Measurements from ENCODE around the gene SCN10A. TPM values are rescaled to one million over a fixed set of nuclear protein-coding genes. Genes with fewer than 3 reads are reported as not detected.

The SCN10A gene
- total and polyA plus RNA-seq, 3 donors from 2014 or later = 0.19 to 0.53 (median 0.24) TPM

- H3K27ac ChIP-seq = no peak overlapping the region
- H3K36me3 ChIP-seq (ENCODE audit: low read depth, missing control alignments) = no peaks in the 10 kb centered on the region
- H3K4me1 ChIP-seq = no peaks in the 10 kb centered on the region
- TF ChIP-seq POLR2A (IDR thresholded peaks at IDR 0.05) = no peak
- no peak for TF ChIP-seq CTCF (IDR thresholded peaks at IDR 0.05)
- no peaks in the 10 kb centered on the region for H3K27me3 ChIP-seq
- DNase-seq = no peak
- no peaks in the 10 kb centered on the region for H3K9me3 ChIP-seq
- intact Hi-C loops (cut with DNase I; ENCODE audit: low total_unique reads) = no loop called here
- 44 to 62% methylated on average over 3 to 4 of the region's 4 CpGs for WGBS, 2 donors
- no peak overlapping the region for H3K4me3 ChIP-seq
Observed at GRCh38 chr3:38837358-38837757, 21.3 kb upstream of the SCN10A start.

- Histone ChIP-seq H3K27me3 (no peaks in the 10 kb centered on the region), H3K27ac (no peak overlapping the region), H3K9me3 (no peaks in the 10 kb centered on the region), H3K36me3 (ENCODE audit: low read depth, missing control alignments) (no peaks in the 10 kb centered on the region), H3K4me1 (no peaks in the 10 kb centered on the region), H3K4me3 (no peak overlapping the region)
- no peak for DNase-seq
- intact Hi-C loops (cut with DNase I; ENCODE audit: low total_unique reads) = no loop called here
- 80 to 83% methylated on average over 5 of the region's 5 CpGs for WGBS, 2 donors
- TF ChIP-seq POLR2A (IDR thresholded peaks at IDR 0.05) (no peak), CTCF (IDR thresholded peaks at IDR 0.05) (no peak)
Observed at GRCh38 chr3:38836561-38836960, 20.5 kb upstream of the SCN10A start.

GRCh38 chr3:38835939-38836338 lies 19.9 kb upstream of the SCN10A start:
- 73 to 88% methylated on average over 3 of the region's 3 CpGs for WGBS, 2 donors

GRCh38 chr3:38834717-38835116 lies 18.7 kb upstream of the SCN10A start:
- Histone ChIP-seq H3K27ac (no peak overlapping the region), H3K4me3 (no peak overlapping the region), H3K36me3 (ENCODE audit: low read depth, missing control alignments) (no peaks in the 10 kb centered on the region), H3K4me1 (no peaks in the 10 kb centered on the region), H3K27me3 (no peaks in the 10 kb centered on the region), H3K9me3 (no peaks in the 10 kb centered on the region)
- intact Hi-C loops (cut with DNase I; ENCODE audit: low total_unique reads) = no loop called here
- TF ChIP-seq CTCF (IDR thresholded peaks at IDR 0.05) (no peak), POLR2A (IDR thresholded peaks at IDR 0.05) (no peak)
- no peak for DNase-seq

More at GRCh38 chr3:38835939-38836338, 19.9 kb upstream of the SCN10A start:
- H3K9me3 ChIP-seq = no peaks in the 10 kb centered on the region
- no peaks in the 10 kb centered on the region for H3K27me3 ChIP-seq
- no peaks in the 10 kb centered on the region for H3K4me1 ChIP-seq
- no peak overlapping the region for H3K27ac ChIP-seq
- intact Hi-C loops (cut with DNase I; ENCODE audit: low total_unique reads) = no loop called here
- H3K4me3 ChIP-seq = no peak overlapping the region
- TF ChIP-seq POLR2A (IDR thresholded peaks at IDR 0.05) = no peak
- TF ChIP-seq CTCF (IDR thresholded peaks at IDR 0.05) = no peak
- no peak for DNase-seq
- no peaks in the 10 kb centered on the region for H3K36me3 ChIP-seq (ENCODE audit: low read depth, missing control alignments)

GRCh38 chr3:38834110-38834509 lies 18.1 kb upstream of the SCN10A start:
- H3K4me1 ChIP-seq = no peaks in the 10 kb centered on the region
- no peaks in the 10 kb centered on the region for H3K9me3 ChIP-seq
- WGBS, 2 donors = 26 to 27% methylated on average over 8 of the region's 8 CpGs
- no peaks in the 10 kb centered on the region for H3K36me3 ChIP-seq (ENCODE audit: low read depth, missing control alignments)
- intact Hi-C loops (cut with DNase I; ENCODE audit: low total_unique reads) = no loop called here
- no peak overlapping the region for H3K27ac ChIP-seq
- H3K27me3 ChIP-seq = no peaks in the 10 kb centered on the region
- DNase-seq = no peak
- TF ChIP-seq CTCF (IDR thresholded peaks at IDR 0.05) (no peak), POLR2A (IDR thresholded peaks at IDR 0.05) (no peak)
- H3K4me3 ChIP-seq = no peak overlapping the region
